Neural progenitor cell (in vitro differentiated cells): Measurements from ENCODE around the gene FHAD1. TPM values are rescaled to one million over a fixed set of nuclear protein-coding genes. Genes with fewer than 3 reads are reported as not detected.

Experiments used
- DNase-seq: peaks from one replicate; pipeline ENCODE4 v3.0.0-alpha.2; 2016; ENCODE audit warnings: low spot score
- H2AFZ ChIP-seq: fragments of 200-600 bp; sonication (generic); replicated peaks from 2 replicates; pipeline ENCODE4 v1.6.1; 2016; ENCODE audit warnings: antibody characterized with exemption
- H3F3A ChIP-seq: fragments of 200-600 bp; sonication (generic); 2 replicates; pipeline ENCODE4 v1.6.1; 2016; ENCODE audit warnings: antibody characterized with exemption, low read depth
- H3K27ac ChIP-seq: fragments of 200-600 bp; sonication (generic); 2 replicates; pipeline ENCODE4 v1.5.1; 2016; ENCODE audit warnings: mild to moderate bottlenecking
- H3K27me3 ChIP-seq: fragments of 200-600 bp; sonication (generic); 2 replicates; pipeline ENCODE4 v1.6.1; 2016; ENCODE audit warnings: mild to moderate bottlenecking, moderate library complexity
- H3K36me3 ChIP-seq: fragments of 200-600 bp; sonication (generic); 2 replicates; pipeline ENCODE4 v1.5.1; 2016
- H3K4me1 ChIP-seq: fragments of 200-600 bp; sonication (generic); 2 replicates; pipeline ENCODE4 v1.6.1; 2016; ENCODE audit warnings: mixed run types
- H3K4me2 ChIP-seq: fragments of 200-600 bp; sonication (generic); 2 replicates; pipeline ENCODE4 v1.6.1; 2016
- H3K4me3 ChIP-seq: fragments of 200-600 bp; sonication (generic); 2 replicates; pipeline ENCODE4 v1.5.1; 2016
- H3K79me2 ChIP-seq: fragments of 200-600 bp; sonication (generic); 2 replicates; pipeline ENCODE4 v1.6.1; 2016; ENCODE audit warnings: low read depth
- H3K9ac ChIP-seq: fragments of 200-600 bp; sonication (generic); 2 replicates; pipeline ENCODE4 v1.6.1; 2016
- H3K9me3 ChIP-seq: fragments of 200-600 bp; sonication (generic); 2 replicates; pipeline ENCODE4 v1.5.1; 2016; ENCODE audit warnings: low read depth
- H4K20me1 ChIP-seq: fragments of 200-600 bp; sonication (generic); 2 replicates; pipeline ENCODE4 v1.6.1; 2016; ENCODE audit warnings: low read depth
- H3K27ac Mint-ChIP-seq: 3 replicates; pipeline ENCODE4 v1.8.0; 2021; ENCODE audit warnings: mixed read lengths
- H3K27me3 Mint-ChIP-seq: 2 replicates; pipeline ENCODE4 v1.8.0; 2022; ENCODE audit warnings: low read depth, mild to moderate bottlenecking, inconsistent platforms, moderate library complexity, mixed read lengths; ENCODE audit not compliant: insufficient read depth
- H3K36me3 Mint-ChIP-seq: 3 replicates; pipeline ENCODE4 v1.8.0; 2021; ENCODE audit warnings: mixed read lengths
- H3K4me1 Mint-ChIP-seq: 3 replicates; pipeline ENCODE4 v1.8.0; 2021; ENCODE audit warnings: mixed read lengths
- H3K4me3 Mint-ChIP-seq: 3 replicates; pipeline ENCODE4 v1.8.0; 2021; ENCODE audit warnings: mild to moderate bottlenecking, moderate library complexity, mixed read lengths
- H3K9me3 Mint-ChIP-seq: 3 replicates; pipeline ENCODE4 v1.8.0; 2020; ENCODE audit warnings: mixed read lengths
- CTCF ChIP-seq: fragments of 200-600 bp; sonication (generic); IDR thresholded peaks from 2 replicates; pipeline ENCODE4 v1.5.1; 2017; ENCODE audit warnings: antibody characterized with exemption, mild to moderate bottlenecking
- EZH2 ChIP-seq: fragments of 200-600 bp; sonication (generic); IDR thresholded peaks from 2 replicates; pipeline ENCODE4 v1.6.1; 2017; ENCODE audit warnings: antibody characterized with exemption, mild to moderate bottlenecking, moderate library complexity
- EZH2phosphoT487 ChIP-seq: fragments of 200-600 bp; sonication (generic); IDR thresholded peaks from 2 replicates; pipeline ENCODE4 v1.6.1; 2017; ENCODE audit warnings: antibody characterized with exemption
- total RNA-seq: library from RNA; depleted of rRNA; stranded (reverse); fragments of >200 nt; gene quantifications from 2 replicates; pipeline ENCODE4 v1.2.3, GENCODE V29; 2015; ENCODE audit warnings: low replicate concordance

The FHAD1 gene
- total RNA-seq, 1 donor from 2014 or later = 9.1 TPM

DNA sequence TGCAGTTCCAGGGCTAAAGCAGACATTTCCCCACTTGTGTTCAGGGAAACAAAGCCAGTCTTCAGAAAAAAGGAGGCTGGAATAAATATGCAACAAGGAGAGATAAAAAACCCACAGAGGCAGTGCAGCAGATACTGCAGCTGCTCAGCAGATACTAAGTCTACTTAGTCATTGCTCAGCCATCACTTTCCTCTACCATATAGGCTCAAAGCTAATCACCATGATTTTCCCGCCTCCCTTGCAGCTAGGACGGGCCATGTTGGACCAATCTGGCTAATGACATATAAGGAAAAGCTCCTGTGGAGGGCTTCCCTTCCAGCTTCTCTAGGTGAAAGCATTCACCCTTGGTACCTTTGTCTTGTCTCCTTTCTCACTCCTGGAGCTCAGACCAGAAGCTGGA, 152.7 kb downstream of the FHAD1 start:
- Histone ChIP-seq H2AFZ (no peak overlapping the region), H3F3A (no peaks in the 10 kb centered on the region), H3K27me3 (no peaks in the 10 kb centered on the region), H3K4me1 (no peaks in the 10 kb centered on the region), H3K4me3 (no peak overlapping the region), H3K36me3 (no peaks in the 10 kb centered on the region), H3K79me2 (no peaks in the 10 kb centered on the region), H3K27ac (no peak overlapping the region), H3K9ac (no peak overlapping the region), H4K20me1 (no peaks in the 10 kb centered on the region), H3K9me3 (no peaks in the 10 kb centered on the region), H3K4me2 (no peak overlapping the region)
- H3K4me1 Mint-ChIP-seq = peaks cover 8% of the 10 kb centered on the region
- no peak for DNase-seq
- TF ChIP-seq EZH2phosphoT487 (no peak), CTCF (no peak), EZH2 (no peak)
- H3K27me3 Mint-ChIP-seq = peaks cover 5% of the 10 kb centered on the region
- H3K36me3 Mint-ChIP-seq = peaks cover 12% of the 10 kb centered on the region
- H3K27ac Mint-ChIP-seq = no peak overlapping the region
- no peak overlapping the region for H3K4me3 Mint-ChIP-seq
- H3K9me3 Mint-ChIP-seq = peaks cover 15% of the 10 kb centered on the region

GRCh38 chr1:15400627-15401026, 153.6 kb downstream of the FHAD1 start:
- H3K4me1 Mint-ChIP-seq = peaks cover 8% of the 10 kb centered on the region
- no peak overlapping the region for H3K27ac ChIP-seq
- no peaks in the 10 kb centered on the region for H3K27me3 ChIP-seq
- H3F3A ChIP-seq = no peaks in the 10 kb centered on the region
- peaks cover 12% of the 10 kb centered on the region for H3K36me3 Mint-ChIP-seq
- no peaks in the 10 kb centered on the region for H3K36me3 ChIP-seq
- H3K27ac Mint-ChIP-seq = no peak overlapping the region
- peaks cover 15% of the 10 kb centered on the region for H3K9me3 Mint-ChIP-seq
- peaks cover 7% of the 10 kb centered on the region for H3K27me3 Mint-ChIP-seq
- no peak overlapping the region for H3K4me3 Mint-ChIP-seq
- no peaks in the 10 kb centered on the region for H3K9me3 ChIP-seq
- TF ChIP-seq EZH2 (no peak), CTCF (no peak), EZH2phosphoT487 (no peak)
- no peak overlapping the region for H3K4me2 ChIP-seq
- no peak overlapping the region for H3K4me3 ChIP-seq
- no peak overlapping the region for H3K9ac ChIP-seq
- H3K79me2 ChIP-seq = no peaks in the 10 kb centered on the region
- H3K4me1 ChIP-seq = no peaks in the 10 kb centered on the region
- H4K20me1 ChIP-seq = no peaks in the 10 kb centered on the region
- no peak overlapping the region for H2AFZ ChIP-seq
- DNase-seq = no peak

GRCh38 chr1:15401391-15402055, 154.5 kb downstream of the FHAD1 start:
- no peak overlapping the region for H2AFZ ChIP-seq
- H3K9ac ChIP-seq = no peak overlapping the region
- H3K4me1 ChIP-seq = no peaks in the 10 kb centered on the region
- H3K4me3 ChIP-seq = no peak overlapping the region
- no peaks in the 10 kb centered on the region for H3K27me3 ChIP-seq
- H3K36me3 ChIP-seq = no peaks in the 10 kb centered on the region
- H3K4me1 Mint-ChIP-seq = peaks cover 8% of the 10 kb centered on the region
- no peak overlapping the region for H3K4me3 Mint-ChIP-seq
- peaks cover 7% of the 10 kb centered on the region for H3K27me3 Mint-ChIP-seq
- H3K4me2 ChIP-seq = no peak overlapping the region
- peaks cover 12% of the 10 kb centered on the region for H3K36me3 Mint-ChIP-seq
- no peaks in the 10 kb centered on the region for H4K20me1 ChIP-seq
- H3K9me3 Mint-ChIP-seq = peaks cover 15% of the 10 kb centered on the region
- no peak overlapping the region for H3K27ac ChIP-seq
- no peak for TF ChIP-seq EZH2
- no peak for TF ChIP-seq CTCF
- TF ChIP-seq EZH2phosphoT487 = no peak
- H3K27ac Mint-ChIP-seq = no peak overlapping the region
- no peaks in the 10 kb centered on the region for H3K79me2 ChIP-seq
- DNase-seq = no peak
- H3F3A ChIP-seq = no peaks in the 10 kb centered on the region
- no peaks in the 10 kb centered on the region for H3K9me3 ChIP-seq
